Measurements from ENCODE around the gene KRT80. TPM values are rescaled to one million over a fixed set of nuclear protein-coding genes. Genes with fewer than 3 reads are reported as not detected.
A peak's percentile ranks its signal among the peaks of the same experiment; 100 is the strongest.

The KRT80 gene
- total and polyA plus RNA-seq, 2 experiments from 2014 or later = not detected

- TF ChIP-seq, protein P1, sequence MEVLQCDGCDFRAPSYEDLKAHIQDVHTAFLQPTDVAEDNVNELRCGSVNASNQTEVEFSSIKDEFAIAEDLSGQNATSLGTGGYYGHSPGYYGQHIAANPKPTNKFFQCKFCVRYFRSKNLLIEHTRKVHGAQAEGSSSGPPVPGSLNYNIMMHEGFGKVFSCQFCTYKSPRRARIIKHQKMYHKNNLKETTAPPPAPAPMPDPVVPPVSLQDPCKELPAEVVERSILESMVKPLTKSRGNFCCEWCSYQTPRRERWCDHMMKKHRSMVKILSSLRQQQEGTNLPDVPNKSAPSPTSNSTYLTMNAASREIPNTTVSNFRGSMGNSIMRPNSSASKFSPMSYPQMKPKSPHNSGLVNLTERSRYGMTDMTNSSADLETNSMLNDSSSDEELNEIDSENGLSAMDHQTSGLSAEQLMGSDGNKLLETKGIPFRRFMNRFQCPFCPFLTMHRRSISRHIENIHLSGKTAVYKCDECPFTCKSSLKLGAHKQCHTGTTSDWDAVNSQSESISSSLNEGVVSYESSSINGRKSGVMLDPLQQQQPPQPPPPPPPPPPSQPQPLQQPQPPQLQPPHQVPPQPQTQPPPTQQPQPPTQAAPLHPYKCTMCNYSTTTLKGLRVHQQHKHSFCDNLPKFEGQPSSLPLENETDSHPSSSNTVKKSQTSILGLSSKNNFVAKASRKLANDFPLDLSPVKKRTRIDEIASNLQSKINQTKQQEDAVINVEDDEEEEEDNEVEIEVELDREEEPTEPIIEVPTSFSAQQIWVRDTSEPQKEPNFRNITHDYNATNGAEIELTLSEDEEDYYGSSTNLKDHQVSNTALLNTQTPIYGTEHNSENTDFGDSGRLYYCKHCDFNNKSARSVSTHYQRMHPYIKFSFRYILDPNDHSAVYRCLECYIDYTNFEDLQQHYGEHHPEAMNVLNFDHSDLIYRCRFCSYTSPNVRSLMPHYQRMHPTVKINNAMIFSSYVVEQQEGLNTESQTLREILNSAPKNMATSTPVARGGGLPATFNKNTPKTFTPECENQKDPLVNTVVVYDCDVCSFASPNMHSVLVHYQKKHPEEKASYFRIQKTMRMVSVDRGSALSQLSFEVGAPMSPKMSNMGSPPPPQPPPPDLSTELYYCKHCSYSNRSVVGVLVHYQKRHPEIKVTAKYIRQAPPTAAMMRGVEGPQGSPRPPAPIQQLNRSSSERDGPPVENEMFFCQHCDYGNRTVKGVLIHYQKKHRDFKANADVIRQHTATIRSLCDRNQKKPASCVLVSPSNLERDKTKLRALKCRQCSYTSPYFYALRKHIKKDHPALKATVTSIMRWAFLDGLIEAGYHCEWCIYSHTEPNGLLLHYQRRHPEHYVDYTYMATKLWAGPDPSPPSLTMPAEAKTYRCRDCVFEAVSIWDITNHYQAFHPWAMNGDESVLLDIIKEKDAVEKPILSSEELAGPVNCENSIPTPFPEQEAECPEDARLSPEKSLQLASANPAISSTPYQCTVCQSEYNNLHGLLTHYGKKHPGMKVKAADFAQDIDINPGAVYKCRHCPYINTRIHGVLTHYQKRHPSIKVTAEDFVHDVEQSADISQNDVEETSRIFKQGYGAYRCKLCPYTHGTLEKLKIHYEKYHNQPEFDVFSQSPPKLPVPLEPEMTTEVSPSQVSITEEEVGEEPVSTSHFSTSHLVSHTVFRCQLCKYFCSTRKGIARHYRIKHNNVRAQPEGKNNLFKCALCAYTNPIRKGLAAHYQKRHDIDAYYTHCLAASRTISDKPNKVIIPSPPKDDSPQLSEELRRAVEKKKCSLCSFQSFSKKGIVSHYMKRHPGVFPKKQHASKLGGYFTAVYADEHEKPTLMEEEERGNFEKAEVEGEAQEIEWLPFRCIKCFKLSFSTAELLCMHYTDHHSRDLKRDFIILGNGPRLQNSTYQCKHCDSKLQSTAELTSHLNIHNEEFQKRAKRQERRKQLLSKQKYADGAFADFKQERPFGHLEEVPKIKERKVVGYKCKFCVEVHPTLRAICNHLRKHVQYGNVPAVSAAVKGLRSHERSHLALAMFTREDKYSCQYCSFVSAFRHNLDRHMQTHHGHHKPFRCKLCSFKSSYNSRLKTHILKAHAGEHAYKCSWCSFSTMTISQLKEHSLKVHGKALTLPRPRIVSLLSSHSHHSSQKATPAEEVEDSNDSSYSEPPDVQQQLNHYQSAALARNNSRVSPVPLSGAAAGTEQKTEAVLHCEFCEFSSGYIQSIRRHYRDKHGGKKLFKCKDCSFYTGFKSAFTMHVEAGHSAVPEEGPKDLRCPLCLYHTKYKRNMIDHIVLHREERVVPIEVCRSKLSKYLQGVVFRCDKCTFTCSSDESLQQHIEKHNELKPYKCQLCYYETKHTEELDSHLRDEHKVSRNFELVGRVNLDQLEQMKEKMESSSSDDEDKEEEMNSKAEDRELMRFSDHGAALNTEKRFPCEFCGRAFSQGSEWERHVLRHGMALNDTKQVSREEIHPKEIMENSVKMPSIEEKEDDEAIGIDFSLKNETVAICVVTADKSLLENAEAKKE (CRISPR knock-in tag; IDR thresholded peaks at IDR 0.05) = no peak
These were observed 9.4 kb downstream of the KRT80 start (continued) for GRCh38 chr12:52182384-52182783.

DNA sequence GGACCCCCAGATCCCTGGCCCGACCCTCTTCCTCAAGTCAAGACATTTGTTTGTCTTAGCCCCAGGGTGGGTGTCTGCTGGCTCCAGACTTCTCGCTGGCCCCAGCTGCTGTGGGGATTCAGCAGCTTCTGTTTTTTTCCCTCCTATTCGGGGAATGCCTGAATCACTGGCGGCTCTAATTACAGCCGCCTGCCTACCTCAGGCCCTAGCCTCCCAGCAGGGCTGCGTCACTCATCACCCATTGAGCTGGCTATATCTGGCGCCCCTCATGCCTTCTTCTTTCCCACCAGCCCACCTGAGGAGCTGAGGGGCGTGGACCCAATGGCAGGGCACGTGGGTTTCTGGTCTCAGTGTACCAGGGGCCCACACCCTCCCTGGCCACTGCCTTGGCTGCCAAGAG lies 10.1 kb downstream of the KRT80 start:
- ATAC-seq (peak; percentile 76), DNase-seq (ENCODE audit: low spot score) (peak; percentile 60)
- H3K4me1 ChIP-seq (ENCODE audit: insufficient read depth) = peaks cover 14% of the 10 kb centered on the region
- H3K9me2 ChIP-seq (ENCODE audit: insufficient read depth) = no peaks in the 10 kb centered on the region
- no peaks in the 10 kb centered on the region for H3K36me3 ChIP-seq (ENCODE audit: insufficient read depth)
- no peaks in the 10 kb centered on the region for H3K27me3 ChIP-seq (ENCODE audit: insufficient read depth)
- no peaks in the 10 kb centered on the region for H4K20me1 ChIP-seq (replicated peaks; ENCODE audit: insufficient read depth)
- Mint-ChIP-seq H3K9me3 (no peaks in the 10 kb centered on the region), H3K4me3 (no peak overlapping the region), H3K4me1 (peaks cover 36% of the 10 kb centered on the region), H3K36me3 (ENCODE audit: low read depth) (no peaks in the 10 kb centered on the region), H3K27ac (no peak overlapping the region), H3K27me3 (ENCODE audit: insufficient read depth, low read depth, poor library complexity) (peaks cover 9% of the 10 kb centered on the region)
- H3F3A ChIP-seq (replicated peaks; ENCODE audit: low read depth) = no peaks in the 10 kb centered on the region
- no peak overlapping the region; the same call in 1 of the 2 replicates for H3K4me2 ChIP-seq
- peak overlapping the region; percentile 59; the same call in 1 of the 2 replicates for H2AFZ ChIP-seq
- no peaks in the 10 kb centered on the region for H3K79me2 ChIP-seq (replicated peaks; ENCODE audit: insufficient read depth)
- H3K27ac ChIP-seq (ENCODE audit: low read depth) = no peak overlapping the region
- no peak overlapping the region for H3K4me3 ChIP-seq
- TF ChIP-seq NANOG (IDR thresholded peaks at IDR 0.05; ENCODE audit: borderline replicate concordance) (no peak), ZNF114 (CRISPR knock-in tag; IDR thresholded peaks at IDR 0.05) (no peak), ETS1 (IDR thresholded peaks at IDR 0.05) (no peak), JUNB (IDR thresholded peaks at IDR 0.05; ENCODE audit: unreplicated experiment) (no peak)
- TF ChIP-seq, protein P2, sequence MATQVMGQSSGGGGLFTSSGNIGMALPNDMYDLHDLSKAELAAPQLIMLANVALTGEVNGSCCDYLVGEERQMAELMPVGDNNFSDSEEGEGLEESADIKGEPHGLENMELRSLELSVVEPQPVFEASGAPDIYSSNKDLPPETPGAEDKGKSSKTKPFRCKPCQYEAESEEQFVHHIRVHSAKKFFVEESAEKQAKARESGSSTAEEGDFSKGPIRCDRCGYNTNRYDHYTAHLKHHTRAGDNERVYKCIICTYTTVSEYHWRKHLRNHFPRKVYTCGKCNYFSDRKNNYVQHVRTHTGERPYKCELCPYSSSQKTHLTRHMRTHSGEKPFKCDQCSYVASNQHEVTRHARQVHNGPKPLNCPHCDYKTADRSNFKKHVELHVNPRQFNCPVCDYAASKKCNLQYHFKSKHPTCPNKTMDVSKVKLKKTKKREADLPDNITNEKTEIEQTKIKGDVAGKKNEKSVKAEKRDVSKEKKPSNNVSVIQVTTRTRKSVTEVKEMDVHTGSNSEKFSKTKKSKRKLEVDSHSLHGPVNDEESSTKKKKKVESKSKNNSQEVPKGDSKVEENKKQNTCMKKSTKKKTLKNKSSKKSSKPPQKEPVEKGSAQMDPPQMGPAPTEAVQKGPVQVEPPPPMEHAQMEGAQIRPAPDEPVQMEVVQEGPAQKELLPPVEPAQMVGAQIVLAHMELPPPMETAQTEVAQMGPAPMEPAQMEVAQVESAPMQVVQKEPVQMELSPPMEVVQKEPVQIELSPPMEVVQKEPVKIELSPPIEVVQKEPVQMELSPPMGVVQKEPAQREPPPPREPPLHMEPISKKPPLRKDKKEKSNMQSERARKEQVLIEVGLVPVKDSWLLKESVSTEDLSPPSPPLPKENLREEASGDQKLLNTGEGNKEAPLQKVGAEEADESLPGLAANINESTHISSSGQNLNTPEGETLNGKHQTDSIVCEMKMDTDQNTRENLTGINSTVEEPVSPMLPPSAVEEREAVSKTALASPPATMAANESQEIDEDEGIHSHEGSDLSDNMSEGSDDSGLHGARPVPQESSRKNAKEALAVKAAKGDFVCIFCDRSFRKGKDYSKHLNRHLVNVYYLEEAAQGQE (IDR thresholded peaks at IDR 0.05; ENCODE audit: unreplicated experiment) = no peak

All from GM23338 (cell line).